Transverse colon (tissue), 3 donors: Measurements from ENCODE around the gene RPRD1B.

Experiments
- CTCF ChIP-seq, 5 experiments: fragments of 200-600 bp in 3 of 5; fragments of 450-650 bp in 2 of 5; sonication (generic) in 3 of 5; IDR thresholded peaks; 1 replicate in 2 of 5; 2 replicates in 3 of 5; pipeline ENCODE4 v1.5.1; 2016 to 2017; ENCODE audit warnings: antibody characterized with exemption in 5 of 5, inconsistent platforms in 3 of 5, mild to moderate bottlenecking in 2 of 5, moderate library complexity in 1 of 5
- EP300 ChIP-seq: sonication (generic); formaldehyde crosslinking; IDR thresholded peaks from one replicate; pipeline ENCODE4 v1.6.1; 2017; ENCODE audit warnings: antibody characterized with exemption, low read depth
- POLR2A ChIP-seq: fragments of 450-650 bp; IDR thresholded peaks from one replicate; pipeline ENCODE4 v1.6.1; 2016; ENCODE audit warnings: antibody characterized with exemption, mild to moderate bottlenecking, moderate library complexity

- TF ChIP-seq CTCF (IDR thresholded peaks at IDR 0.05): no peak
- no peak for TF ChIP-seq EP300
- no peak for TF ChIP-seq POLR2A
Observed at GRCh38 chr20:38110525-38111178, 77.1 kb downstream of the RPRD1B start.
